ENCODE measurements around the gene NRDC. TPM values are rescaled to one million over a fixed set of nuclear protein-coding genes. Genes with fewer than 3 reads are reported as not detected.

NRDC gene
- total RNA-seq, 2 donors from 2014 or later: 80.7 to 83.5 TPM

GRCh38 chr1:51744506-51745303, 133.8 kb downstream of the NRDC start:
- ATAC-seq: no peak
- no peak for DNase-seq
- intact Hi-C loops (cut with DNase I, micrococcal nuclease): no loop called here

- intact Hi-C loops (cut with DNase I, micrococcal nuclease): no loop called here
- ATAC-seq: no peak
- no peak for DNase-seq
Measured at GRCh38 chr1:51741121-51741681, 137.3 kb downstream of the NRDC start.

GRCh38 chr1:51740652-51741051, 137.9 kb downstream of the NRDC start:
- DNase-seq: no peak
- intact Hi-C loops (cut with DNase I, micrococcal nuclease): no loop called here
- ATAC-seq: no peak

Small RNAs within 50 kb of the gene (microRNA-seq; reads per million reads assigned to microRNA genes)
- 0 reads per million in 2 donors for gene MIR761

Other genes with a start within 250 kb of the NRDC start
- 1 to 10 TPM; 3.2 to 9.2 TPM for gene RAB3B, start 112.0 kb upstream of the NRDC start, total RNA-seq
- 1 to 10 TPM; 5.2 to 7.7 TPM for gene KTI12, start 155.1 kb upstream of the NRDC start, total RNA-seq
- 10 to 100 TPM; 43.9 to 46.8 TPM for gene TXNDC12, start 176.5 kb upstream of the NRDC start, total RNA-seq
- 10 to 100 TPM; 19.1 to 20.9 TPM for gene BTF3L4, start 177.6 kb upstream of the NRDC start, total RNA-seq